GM21381 (cell line): ENCODE results near the gene EFHD1.
"Not testable (repeated sequence)": the region's sequence is repeated elsewhere in the genome, so short reads cannot be mapped to it uniquely, and the experiment has no call there.

Source experiments
- ATAC-seq: cut with Tn5 transposase; IDR thresholded peaks from one replicate; pipeline ENCODE4 v1.9.1; 2021; ENCODE audit warnings: mild to moderate bottlenecking, moderate library complexity; ENCODE audit not compliant: unreplicated experiment

EFHD1 gene

GRCh38 chr2:232615339-232615738 is 18.1 kb upstream of the EFHD1 start:
- no peak for ATAC-seq

GRCh38 chr2:232621186-232621585 is 12.2 kb upstream of the EFHD1 start:
- ATAC-seq = no peak

- ATAC-seq = no peak
These were observed 10.8 kb upstream of the EFHD1 start for GRCh38 chr2:232622563-232622962.

- no peak for ATAC-seq
These were observed 9.3 kb upstream of the EFHD1 start for GRCh38 chr2:232623768-232624765.

GRCh38 chr2:232626584-232626983 is 6.8 kb upstream of the EFHD1 start:
- no peak for ATAC-seq

GRCh38 chr2:232628466-232629128 is 4.8 kb upstream of the EFHD1 start:
- no peak for ATAC-seq

- no peak for ATAC-seq
These were observed 4.3 kb upstream of the EFHD1 start for GRCh38 chr2:232629129-232629475.

GRCh38 chr2:232632229-232632903 is 1.0 kb upstream of the EFHD1 start:
- no peak for ATAC-seq

GRCh38 chr2:232632904-232633412 is 446 bp upstream of the EFHD1 start:
- ATAC-seq = no peak

- no peak for ATAC-seq
These were observed 1.1 kb downstream of the EFHD1 start for GRCh38 chr2:232634206-232635150.

GRCh38 chr2:232635376-232635775 is 2.0 kb downstream of the EFHD1 start:
- not testable (repeated sequence) for ATAC-seq

- ATAC-seq = no peak
These were observed 2.4 kb downstream of the EFHD1 start for GRCh38 chr2:232635820-232636219.

GRCh38 chr2:232636788-232637420 is 3.5 kb downstream of the EFHD1 start:
- no peak for ATAC-seq

- no peak for ATAC-seq
These were observed 4.6 kb downstream of the EFHD1 start for GRCh38 chr2:232637866-232638583.

GRCh38 chr2:232641153-232641848 is 7.9 kb downstream of the EFHD1 start:
- ATAC-seq = no peak

- no peak for ATAC-seq
These were observed 9.7 kb downstream of the EFHD1 start for GRCh38 chr2:232643147-232643425.

GRCh38 chr2:232643813-232644347 is 10.5 kb downstream of the EFHD1 start:
- no peak for ATAC-seq

- no peak for ATAC-seq
These were observed 11.7 kb downstream of the EFHD1 start for GRCh38 chr2:232645061-232645460.
